Fibroblast of mammary gland (primary cell): ENCODE data around the gene MITF.

Source experiments
- DNase-seq: peaks from one replicate; pipeline ENCODE4 v3.0.0-alpha.2; 2010; ENCODE audit warnings: low read depth
- H3K4me3 ChIP-seq: 2 replicates; pipeline ENCODE4 v1.5.1; 2011; ENCODE audit warnings: low read depth, mild to moderate bottlenecking, low read length, moderate library complexity; ENCODE audit not compliant: control insufficient read depth
- CTCF ChIP-seq: conservative IDR thresholded peaks from 2 replicates; pipeline ENCODE4 v1.5.1; 2011; ENCODE audit warnings: low read depth, low read length, inconsistent platforms; ENCODE audit not compliant: control insufficient read depth, insufficient read depth

The MITF gene

DNA sequence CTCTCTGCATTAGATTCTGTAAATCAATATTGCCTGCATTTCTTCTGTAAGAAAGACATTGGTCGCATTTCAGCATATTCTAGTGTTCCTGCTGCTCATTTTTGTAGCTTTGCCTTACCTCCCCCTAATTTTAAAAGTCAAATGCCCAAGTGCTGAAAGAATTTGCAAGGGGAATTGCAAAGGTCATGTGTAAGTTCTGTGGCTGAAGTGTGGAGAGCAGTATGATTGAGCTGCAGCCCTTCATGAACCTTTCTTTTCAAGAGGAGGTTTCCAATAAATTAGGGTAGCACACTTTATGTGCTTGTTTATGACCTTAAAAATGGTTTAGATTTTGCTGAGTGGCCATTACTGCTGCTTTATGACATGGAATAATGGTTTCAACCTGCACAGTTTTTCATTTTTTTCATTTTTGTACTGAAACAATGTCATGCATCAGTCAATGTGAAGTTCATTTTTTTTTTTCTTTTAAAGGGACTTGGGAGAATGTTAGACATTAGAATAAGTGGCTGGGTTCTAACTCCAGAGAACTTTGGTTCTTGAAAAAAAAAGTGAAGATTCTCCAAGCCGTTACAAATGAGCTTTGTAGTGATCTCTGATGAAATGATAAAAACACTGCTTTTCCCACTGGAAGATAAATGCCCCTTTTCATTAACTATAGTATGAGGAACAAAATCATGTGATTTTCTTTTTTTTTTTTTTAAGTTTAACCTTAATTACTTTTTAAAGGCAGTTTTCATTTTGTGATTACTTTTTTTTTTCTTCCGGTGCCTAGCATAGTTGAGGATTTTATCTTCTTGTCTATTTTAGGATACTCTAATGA is 99.6 kb downstream of the MITF start:
- peak; percentile 88 for DNase-seq
- no peak overlapping the region for H3K4me3 ChIP-seq
- no peak for TF ChIP-seq CTCF

DNA sequence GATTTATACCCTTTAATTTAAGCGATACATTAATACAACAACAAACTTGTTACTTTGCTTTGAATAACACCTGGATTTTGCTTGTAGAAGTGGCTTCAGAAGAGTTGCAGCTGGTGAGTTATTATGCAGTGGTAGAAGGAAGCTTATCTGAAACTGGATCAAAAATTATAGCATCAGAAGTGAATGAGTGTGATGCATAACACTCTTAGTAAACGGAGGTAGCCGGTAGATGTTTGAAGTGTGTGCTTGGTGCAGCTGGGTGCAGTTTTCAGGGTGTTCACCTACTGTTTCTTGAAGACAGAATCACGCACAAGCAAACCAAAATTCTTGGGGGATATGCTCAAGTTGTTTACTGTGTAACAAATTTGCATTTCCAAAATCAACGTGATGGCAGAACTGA is 103.1 kb downstream of the MITF start:
- TF ChIP-seq CTCF, result no peak
- no peak overlapping the region for H3K4me3 ChIP-seq
- DNase-seq, result no peak

- no peak for TF ChIP-seq CTCF
- no peak for DNase-seq
- H3K4me3 ChIP-seq, result no peak overlapping the region
Observed at GRCh38 chr3:69842789-69843188, 103.5 kb downstream of the MITF start.

GRCh38 chr3:69844706-69845105 is 105.4 kb downstream of the MITF start:
- TF ChIP-seq CTCF, result no peak
- H3K4me3 ChIP-seq, result no peak overlapping the region
- DNase-seq, result no peak

DNA sequence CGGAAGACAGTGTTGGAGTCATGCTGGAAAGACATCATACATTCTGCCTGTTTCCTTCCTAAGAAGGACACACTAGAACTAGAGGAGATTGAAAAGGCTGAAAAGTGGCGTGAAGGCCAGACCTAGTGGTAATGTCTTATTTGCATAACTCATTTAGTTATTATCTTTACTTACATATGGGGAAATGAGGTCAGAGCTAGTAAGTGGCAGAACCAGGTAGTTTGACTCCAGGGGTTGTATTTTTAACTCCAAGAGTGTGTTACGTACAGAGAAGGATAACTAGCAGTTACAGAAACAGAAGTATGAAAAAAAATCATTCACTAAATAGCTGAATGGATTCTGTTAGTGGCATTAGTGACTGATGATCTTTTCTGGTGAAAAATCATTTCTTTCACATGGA is 108.0 kb downstream of the MITF start:
- no peak for TF ChIP-seq CTCF
- no peak overlapping the region for H3K4me3 ChIP-seq
- no peak for DNase-seq

- no peak for DNase-seq
- no peak overlapping the region for H3K4me3 ChIP-seq
- no peak for TF ChIP-seq CTCF
Observed at GRCh38 chr3:69848113-69848512, 108.8 kb downstream of the MITF start.

DNA sequence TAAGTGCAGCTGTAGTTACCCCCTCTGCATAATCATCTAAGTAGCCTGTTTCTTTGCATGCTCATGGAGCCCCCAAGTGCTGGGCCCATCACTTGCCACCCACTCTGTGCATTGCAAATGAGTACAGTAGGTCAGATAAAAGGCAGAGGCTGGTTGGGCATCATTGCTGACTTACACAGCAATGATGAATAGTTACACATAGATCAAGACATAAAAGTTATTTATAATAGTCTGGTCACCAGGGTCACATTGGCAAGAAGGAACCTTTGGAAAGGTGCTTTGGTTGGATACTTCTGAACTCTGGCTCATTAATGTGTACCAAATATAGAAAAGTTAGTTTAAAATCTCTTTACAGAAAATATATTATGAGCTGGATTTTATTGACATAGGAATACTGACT is 111.6 kb downstream of the MITF start:
- no peak for TF ChIP-seq CTCF
- no peak overlapping the region for H3K4me3 ChIP-seq
- DNase-seq, result no peak
